ENCODE measurements around the gene SCLT1. TPM values are rescaled to one million over a fixed set of nuclear protein-coding genes. Genes with fewer than 3 reads are reported as not detected.

The SCLT1 gene
- total RNA-seq, 1 experiment from 2014 or later, result 14.3 TPM

- TF ChIP-seq ZNF281 (CRISPR knock-in tag; IDR thresholded peaks at IDR 0.05), result no peak
- no peak for TF ChIP-seq RELA (CRISPR knock-in tag; IDR thresholded peaks at IDR 0.05; ENCODE audit: borderline replicate concordance)
- TF ChIP-seq, protein P1, sequence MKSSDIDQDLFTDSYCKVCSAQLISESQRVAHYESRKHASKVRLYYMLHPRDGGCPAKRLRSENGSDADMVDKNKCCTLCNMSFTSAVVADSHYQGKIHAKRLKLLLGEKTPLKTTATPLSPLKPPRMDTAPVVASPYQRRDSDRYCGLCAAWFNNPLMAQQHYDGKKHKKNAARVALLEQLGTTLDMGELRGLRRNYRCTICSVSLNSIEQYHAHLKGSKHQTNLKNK (CRISPR knock-in tag; IDR thresholded peaks at IDR 0.05), result no peak
Observed at GRCh38 chr4:128844931-128845330, 248.4 kb downstream of the SCLT1 start (continued).

- peak overlapping the region; percentile 66 for H3K27ac Mint-ChIP-seq
- CTCF ChIA-PET, result no interaction called here
- ATAC-seq, result no peak
Observed at GRCh38 chr4:128841402-128841801, 251.9 kb downstream of the SCLT1 start.

More at GRCh38 chr4:128841402-128841801, 251.9 kb downstream of the SCLT1 start:
- POLR2A ChIA-PET, result interaction anchor here (0.5 to 1.8 kb wide), 4 partner anchors 22 to 142 kb away, joined by 3 to 7 read pairs (median 6); no protein-coding TSS in a partner anchor
- H3K9me3 Mint-ChIP-seq, result no peaks in the 10 kb centered on the region
- no peaks in the 10 kb centered on the region for H3K27me3 Mint-ChIP-seq (ENCODE audit: low read depth)
- H3K36me3 Mint-ChIP-seq, result peaks cover 77% of the 10 kb centered on the region
- H3K4me1 Mint-ChIP-seq, result peaks cover 77% of the 10 kb centered on the region
- DNase-seq (ENCODE audit: low spot score), result no peak
- TF ChIP-seq PREB (CRISPR knock-in tag; IDR thresholded peaks at IDR 0.05; ENCODE audit: borderline replicate concordance), result no peak
- no peak for TF ChIP-seq USF1 (CRISPR knock-in tag; IDR thresholded peaks at IDR 0.05)
- TF ChIP-seq CREM (CRISPR knock-in tag; IDR thresholded peaks at IDR 0.05), result no peak
- no peak for TF ChIP-seq CREB1 (CRISPR knock-in tag; IDR thresholded peaks at IDR 0.05)
- TF ChIP-seq CDX4 (CRISPR knock-in tag; IDR thresholded peaks at IDR 0.05; ENCODE audit: borderline replicate concordance), result no peak
- TF ChIP-seq KAT7 (CRISPR knock-in tag; IDR thresholded peaks at IDR 0.05; ENCODE audit: borderline replicate concordance), result no peak
- no peak for TF ChIP-seq FOXP4 (CRISPR knock-in tag; IDR thresholded peaks at IDR 0.05)
- no peak for TF ChIP-seq MXD4 (CRISPR knock-in tag; IDR thresholded peaks at IDR 0.05; ENCODE audit: borderline replicate concordance)
- TF ChIP-seq, protein P2, sequence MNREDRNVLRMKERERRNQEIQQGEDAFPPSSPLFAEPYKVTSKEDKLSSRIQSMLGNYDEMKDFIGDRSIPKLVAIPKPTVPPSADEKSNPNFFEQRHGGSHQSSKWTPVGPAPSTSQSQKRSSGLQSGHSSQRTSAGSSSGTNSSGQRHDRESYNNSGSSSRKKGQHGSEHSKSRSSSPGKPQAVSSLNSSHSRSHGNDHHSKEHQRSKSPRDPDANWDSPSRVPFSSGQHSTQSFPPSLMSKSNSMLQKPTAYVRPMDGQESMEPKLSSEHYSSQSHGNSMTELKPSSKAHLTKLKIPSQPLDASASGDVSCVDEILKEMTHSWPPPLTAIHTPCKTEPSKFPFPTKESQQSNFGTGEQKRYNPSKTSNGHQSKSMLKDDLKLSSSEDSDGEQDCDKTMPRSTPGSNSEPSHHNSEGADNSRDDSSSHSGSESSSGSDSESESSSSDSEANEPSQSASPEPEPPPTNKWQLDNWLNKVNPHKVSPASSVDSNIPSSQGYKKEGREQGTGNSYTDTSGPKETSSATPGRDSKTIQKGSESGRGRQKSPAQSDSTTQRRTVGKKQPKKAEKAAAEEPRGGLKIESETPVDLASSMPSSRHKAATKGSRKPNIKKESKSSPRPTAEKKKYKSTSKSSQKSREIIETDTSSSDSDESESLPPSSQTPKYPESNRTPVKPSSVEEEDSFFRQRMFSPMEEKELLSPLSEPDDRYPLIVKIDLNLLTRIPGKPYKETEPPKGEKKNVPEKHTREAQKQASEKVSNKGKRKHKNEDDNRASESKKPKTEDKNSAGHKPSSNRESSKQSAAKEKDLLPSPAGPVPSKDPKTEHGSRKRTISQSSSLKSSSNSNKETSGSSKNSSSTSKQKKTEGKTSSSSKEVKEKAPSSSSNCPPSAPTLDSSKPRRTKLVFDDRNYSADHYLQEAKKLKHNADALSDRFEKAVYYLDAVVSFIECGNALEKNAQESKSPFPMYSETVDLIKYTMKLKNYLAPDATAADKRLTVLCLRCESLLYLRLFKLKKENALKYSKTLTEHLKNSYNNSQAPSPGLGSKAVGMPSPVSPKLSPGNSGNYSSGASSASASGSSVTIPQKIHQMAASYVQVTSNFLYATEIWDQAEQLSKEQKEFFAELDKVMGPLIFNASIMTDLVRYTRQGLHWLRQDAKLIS (CRISPR knock-in tag; IDR thresholded peaks at IDR 0.05; ENCODE audit: borderline replicate concordance), result no peak
- no peak overlapping the region for H3K4me3 Mint-ChIP-seq

Measured in WTC11 (cell line).